ENCODE measurements around the gene ARMC5. TPM values are rescaled to one million over a fixed set of nuclear protein-coding genes. Genes with fewer than 3 reads are reported as not detected.

ARMC5 gene, protein sequence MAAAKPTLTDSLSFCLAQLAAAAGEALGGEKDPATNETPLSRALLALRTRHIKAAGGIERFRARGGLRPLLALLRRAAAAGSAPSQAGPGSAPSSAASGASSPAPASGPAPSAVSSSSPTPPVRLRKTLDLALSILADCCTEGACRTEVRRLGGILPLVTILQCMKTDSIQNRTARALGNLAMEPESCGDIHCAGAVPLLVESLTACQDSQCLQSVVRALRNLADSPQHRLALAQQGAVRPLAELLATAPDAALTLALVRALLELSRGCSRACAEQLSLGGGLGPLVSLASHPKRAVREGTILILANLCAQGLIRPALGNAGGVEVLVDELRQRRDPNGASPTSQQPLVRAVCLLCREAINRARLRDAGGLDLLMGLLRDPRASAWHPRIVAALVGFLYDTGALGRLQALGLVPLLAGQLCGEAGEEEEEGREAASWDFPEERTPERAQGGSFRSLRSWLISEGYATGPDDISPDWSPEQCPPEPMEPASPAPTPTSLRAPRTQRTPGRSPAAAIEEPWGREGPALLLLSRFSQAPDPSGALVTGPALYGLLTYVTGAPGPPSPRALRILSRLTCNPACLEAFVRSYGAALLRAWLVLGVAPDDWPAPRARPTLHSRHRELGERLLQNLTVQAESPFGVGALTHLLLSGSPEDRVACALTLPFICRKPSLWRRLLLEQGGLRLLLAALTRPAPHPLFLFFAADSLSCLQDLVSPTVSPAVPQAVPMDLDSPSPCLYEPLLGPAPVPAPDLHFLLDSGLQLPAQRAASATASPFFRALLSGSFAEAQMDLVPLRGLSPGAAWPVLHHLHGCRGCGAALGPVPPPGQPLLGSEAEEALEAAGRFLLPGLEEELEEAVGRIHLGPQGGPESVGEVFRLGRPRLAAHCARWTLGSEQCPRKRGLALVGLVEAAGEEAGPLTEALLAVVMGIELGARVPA
- 6.3 to 14.5 TPM (median 11.1 TPM) in 5 replicates for total RNA-seq (2022; extraction: Qiagen RNA extraction)

GRCh38 chr16:31458844-31459686, at the start of gene ARMC5:
Gene ARMC5 (plus strand): TSS chr16:31459501. CDS start chr16:31459525, 24 bp downstream.

DNA sequence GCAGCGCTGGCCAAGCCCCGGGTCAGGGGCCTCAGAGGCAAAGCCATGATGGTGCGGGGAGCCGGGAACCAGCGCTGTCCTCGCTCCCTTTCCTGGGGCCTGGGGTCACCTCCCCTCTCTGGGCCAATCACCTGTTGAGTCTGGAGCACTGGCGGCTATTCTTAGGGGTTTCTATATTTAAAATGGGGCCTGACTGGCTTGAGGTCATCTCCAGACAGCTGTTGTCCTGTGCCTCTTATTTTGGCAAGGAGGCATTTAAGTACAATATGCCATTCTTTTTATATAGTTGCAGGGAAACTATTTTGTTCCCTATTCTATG, 31.1 kb upstream of the ARMC5 start, which contains the start of gene COX6A2:
TSS of gene COX6A2 (minus strand) at position 82 of the 319 bp plus-strand sequence. CDS start at position 47, 35 bp downstream.

DNA sequence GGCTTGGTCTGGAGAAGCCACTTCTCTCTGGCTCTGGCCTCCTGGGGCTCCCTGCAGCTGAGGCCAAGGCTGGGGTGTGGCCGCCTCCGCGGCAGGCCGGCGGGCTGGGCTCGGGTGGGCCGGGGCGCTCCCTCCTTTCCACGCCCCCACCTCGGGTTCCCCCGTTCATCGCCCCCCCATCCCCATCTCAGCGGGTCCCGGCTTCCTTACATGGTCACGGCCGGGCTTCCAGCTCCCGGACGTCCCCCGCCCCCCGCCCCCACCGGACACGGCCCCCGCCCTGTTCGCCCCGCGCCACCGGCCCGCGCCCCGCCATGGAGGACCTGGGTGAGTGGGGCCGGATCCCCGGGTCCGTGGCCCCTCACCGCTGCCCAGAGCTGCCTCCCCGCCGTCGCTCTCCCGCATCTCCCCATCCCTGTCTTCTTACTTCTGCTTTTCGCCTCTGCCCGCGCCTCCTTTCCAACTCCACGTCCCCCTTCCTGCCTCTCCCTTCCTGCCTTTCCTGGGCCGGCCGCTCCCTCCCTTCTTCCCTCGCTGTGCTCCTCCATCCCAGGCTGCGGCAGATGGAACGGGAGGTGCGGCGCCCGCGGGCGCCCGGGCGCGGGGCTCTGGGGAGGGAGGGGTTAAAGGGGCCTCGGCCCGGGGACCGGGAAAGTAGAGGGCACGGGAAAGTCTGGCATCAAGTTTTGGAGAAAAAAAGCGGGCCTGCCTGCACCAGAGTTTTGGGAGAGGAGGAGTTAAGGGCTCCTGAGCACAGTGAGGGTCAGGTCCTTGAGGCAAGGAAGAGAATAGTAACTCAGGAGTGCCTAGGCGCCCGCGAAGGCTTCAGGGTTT, 12.8 kb downstream of the ARMC5 start, which contains the start of gene TGFB1I1:
TSS of gene TGFB1I1 (plus strand) at position 278 of the 834 bp plus-strand sequence. CDS start at position 315, 37 bp downstream.

GRCh38 chr16:31483081-31483480, 23.8 kb downstream of the ARMC5 start, which contains the start of gene SLC5A2:
Gene SLC5A2 (plus strand): TSS chr16:31483123. CDS start chr16:31483137, 14 bp downstream.

DNA sequence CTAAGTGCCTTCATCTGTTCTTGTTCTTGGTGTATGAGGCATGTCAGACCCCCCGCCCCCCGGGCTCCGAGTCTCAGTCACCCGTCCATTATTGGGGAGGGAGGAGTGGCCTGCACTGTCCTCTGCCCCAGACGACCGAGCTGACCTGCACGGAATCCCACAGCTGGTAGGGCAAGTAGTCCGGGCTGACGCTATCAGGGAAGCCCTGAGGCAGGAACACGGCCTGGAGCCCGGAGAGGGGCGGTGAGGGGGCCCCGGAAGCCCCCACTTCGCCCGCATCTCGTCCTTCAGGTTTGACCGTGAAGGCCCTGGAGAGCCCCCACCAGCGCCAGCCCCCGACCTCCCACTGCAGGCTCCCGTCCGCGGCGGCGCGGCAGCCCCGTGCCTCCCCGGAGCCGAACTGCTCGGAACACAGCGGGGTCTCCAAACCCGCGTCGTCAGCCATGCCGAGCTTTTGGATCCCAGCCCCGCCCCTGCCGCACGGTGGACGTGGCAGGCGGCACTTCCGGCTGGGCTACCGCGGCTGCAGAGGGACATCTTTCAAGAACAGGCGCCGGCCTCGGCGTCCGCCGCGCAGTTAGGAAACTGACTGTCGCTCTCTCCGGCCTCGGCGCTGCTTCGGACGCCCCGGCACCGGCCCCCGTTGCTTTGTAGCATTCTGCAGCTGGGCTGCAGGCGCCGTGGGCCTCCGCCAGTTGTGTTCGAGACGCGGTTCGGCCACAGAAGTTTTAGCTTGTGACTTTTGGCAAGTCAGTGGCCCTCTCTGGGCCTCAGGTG, 48.8 kb downstream of the ARMC5 start, which contains the start of gene RUSF1:
TSS of gene RUSF1 (minus strand) at position 463 of the 777 bp plus-strand sequence. CDS start at position 445, 18 bp downstream.

Other genes starting within 250 kb of the ARMC5 start
- gene TRIM72, start 245.4 kb upstream of the ARMC5 start, total RNA-seq (2022; extraction: Qiagen RNA extraction): 0.01 to 0.06 TPM (median 0.03 TPM) in 5 replicates
- gene PYDC1, start 242.4 kb upstream of the ARMC5 start, total RNA-seq (2022; extraction: Qiagen RNA extraction): not detected in 5 replicates
- 1.2 to 1.8 TPM (median 1.8 TPM) in 5 replicates for gene ITGAM, start 199.5 kb upstream of the ARMC5 start, total RNA-seq (2022; extraction: Qiagen RNA extraction)
- gene ITGAX, start 104.3 kb upstream of the ARMC5 start, total RNA-seq (2022; extraction: Qiagen RNA extraction): 0.76 to 1.8 TPM (median 1.0 TPM) in 5 replicates
- gene ITGAD, start 66.2 kb upstream of the ARMC5 start, total RNA-seq (2022; extraction: Qiagen RNA extraction): 0.02 to 0.10 TPM (median 0.05 TPM) in 4 of 5 replicates, not detected in the other
- not detected in 5 replicates for gene COX6A2, start 31.1 kb upstream of the ARMC5 start, total RNA-seq (2022; extraction: Qiagen RNA extraction)
- gene ZNF843, start 16.7 kb upstream of the ARMC5 start, total RNA-seq (2022; extraction: Qiagen RNA extraction): 0.09 to 0.27 TPM (median 0.15 TPM) in 5 replicates
- gene TGFB1I1, start 12.7 kb downstream of the ARMC5 start, total RNA-seq (2022; extraction: Qiagen RNA extraction): 42.8 to 62.0 TPM (median 54.3 TPM) in 5 replicates
- 0.11 to 0.24 TPM (median 0.14 TPM) in 5 replicates for gene SLC5A2, start 23.6 kb downstream of the ARMC5 start, total RNA-seq (2022; extraction: Qiagen RNA extraction)
- gene RUSF1, start 48.9 kb downstream of the ARMC5 start, total RNA-seq (2022; extraction: Qiagen RNA extraction): 37.6 to 54.0 TPM (median 50.3 TPM) in 5 replicates
- not detected in 5 replicates for gene AHSP, start 68.4 kb downstream of the ARMC5 start, total RNA-seq (2022; extraction: Qiagen RNA extraction)

Measured in A549 treated with dexamethasone at 1 μM for 4 hours (cell line).